ENCODE data around the gene DENND4B. TPM values are rescaled to one million over a fixed set of nuclear protein-coding genes. Genes with fewer than 3 reads are reported as not detected.
A peak's percentile ranks its signal among the peaks of the same experiment; 100 is the strongest.

Gene DENND4B
- total RNA-seq, 1 donor from 2014 or later: 257 TPM

DNA sequence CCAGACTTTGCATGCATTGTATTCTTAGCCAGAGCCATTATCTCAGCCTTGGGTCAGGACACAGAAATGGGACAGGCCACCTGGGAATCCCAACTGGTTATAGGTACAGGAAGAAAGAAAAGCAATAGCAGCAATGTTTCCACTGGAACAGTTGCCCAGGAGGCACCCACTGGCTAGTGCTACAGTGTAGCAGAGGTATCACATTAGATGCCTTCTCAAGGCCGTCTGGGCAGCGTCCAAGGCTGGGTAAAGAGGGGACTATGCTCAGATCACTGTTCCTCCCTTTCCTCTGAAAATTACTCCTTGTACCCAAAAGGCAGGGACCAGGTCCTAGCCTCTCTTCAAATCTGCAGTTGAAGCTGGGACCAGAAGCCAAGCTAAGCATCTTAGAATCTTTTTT, 23.8 kb upstream of the DENND4B start:
- Mint-ChIP-seq H3K4me1 (peaks cover 42% of the 10 kb centered on the region), H3K4me3 (no peak overlapping the region), H3K9me3 (no peaks in the 10 kb centered on the region), H3K27ac (no peak overlapping the region), H3K27me3 (no peaks in the 10 kb centered on the region), H3K36me3 (ENCODE audit: low read depth) (peaks cover 40% of the 10 kb centered on the region)
- POLR2A ChIA-PET: interaction anchor here (0.6 to 2.1 kb wide), 6 partner anchors 8 to 305 kb away, joined by 3 to 9 read pairs (median 4); partner anchors contain the start of gene RAB13
- ATAC-seq (ENCODE audit: low read depth) (no peak), DNase-seq (no peak)
- TF ChIP-seq, protein P1, sequence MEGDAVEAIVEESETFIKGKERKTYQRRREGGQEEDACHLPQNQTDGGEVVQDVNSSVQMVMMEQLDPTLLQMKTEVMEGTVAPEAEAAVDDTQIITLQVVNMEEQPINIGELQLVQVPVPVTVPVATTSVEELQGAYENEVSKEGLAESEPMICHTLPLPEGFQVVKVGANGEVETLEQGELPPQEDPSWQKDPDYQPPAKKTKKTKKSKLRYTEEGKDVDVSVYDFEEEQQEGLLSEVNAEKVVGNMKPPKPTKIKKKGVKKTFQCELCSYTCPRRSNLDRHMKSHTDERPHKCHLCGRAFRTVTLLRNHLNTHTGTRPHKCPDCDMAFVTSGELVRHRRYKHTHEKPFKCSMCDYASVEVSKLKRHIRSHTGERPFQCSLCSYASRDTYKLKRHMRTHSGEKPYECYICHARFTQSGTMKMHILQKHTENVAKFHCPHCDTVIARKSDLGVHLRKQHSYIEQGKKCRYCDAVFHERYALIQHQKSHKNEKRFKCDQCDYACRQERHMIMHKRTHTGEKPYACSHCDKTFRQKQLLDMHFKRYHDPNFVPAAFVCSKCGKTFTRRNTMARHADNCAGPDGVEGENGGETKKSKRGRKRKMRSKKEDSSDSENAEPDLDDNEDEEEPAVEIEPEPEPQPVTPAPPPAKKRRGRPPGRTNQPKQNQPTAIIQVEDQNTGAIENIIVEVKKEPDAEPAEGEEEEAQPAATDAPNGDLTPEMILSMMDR (IDR thresholded peaks at IDR 0.05): no peak
- intact Hi-C loops (cut with micrococcal nuclease): no loop called here
- CTCF ChIA-PET: interaction anchor here (1.0 kb wide), 1 partner anchor 16 kb away, joined by 4 read pairs; the partner anchor contains the start of gene RAB13

- intact Hi-C loops (cut with micrococcal nuclease): no loop called here
- TF ChIP-seq, protein P1 (IDR thresholded peaks at IDR 0.05): no peak
- H3K4me1 Mint-ChIP-seq: peaks cover 49% of the 10 kb centered on the region
- peaks cover 30% of the 10 kb centered on the region for H3K36me3 Mint-ChIP-seq (ENCODE audit: low read depth)
- H3K9me3 Mint-ChIP-seq: no peaks in the 10 kb centered on the region
- H3K4me3 Mint-ChIP-seq: peak overlapping the region; percentile 96
- DNase-seq (no peak), ATAC-seq (ENCODE audit: low read depth) (no peak)
- H3K27me3 Mint-ChIP-seq: no peaks in the 10 kb centered on the region
- ChIA-PET POLR2A (interaction anchor here (0.5 to 8.2 kb wide), 8 partner anchors 9 to 639 kb away, joined by 4 to 230 read pairs (median 44); partner anchors contain the start of genes CRTC2, DENND4B, JTB and RAB13), CTCF (interaction anchor here (3.5 to 4.1 kb wide), 2 partner anchors 17 to 23 kb away, joined by 26 to 28 read pairs; partner anchors contain the start of genes DENND4B and RAB13)
- no peak overlapping the region for H3K27ac Mint-ChIP-seq
These were observed 22.5 kb upstream of the DENND4B start for GRCh38 chr1:153968972-153969371.

- TF ChIP-seq, protein P1 (IDR thresholded peaks at IDR 0.05): no peak
- H3K36me3 Mint-ChIP-seq (ENCODE audit: low read depth): peaks cover 29% of the 10 kb centered on the region
- POLR2A ChIA-PET: interaction anchor here (0.5 to 8.2 kb wide), 12 partner anchors 9 to 640 kb away, joined by 3 to 230 read pairs (median 37); partner anchors contain the start of genes CHTOP, CRTC2, DENND4B and GATAD2B
- peak overlapping the region; percentile 96 for H3K4me3 Mint-ChIP-seq
- H3K9me3 Mint-ChIP-seq: no peaks in the 10 kb centered on the region
- CTCF ChIA-PET: interaction anchor here (0.9 to 4.1 kb wide), 7 partner anchors 8 to 72 kb away, joined by 3 to 28 read pairs (median 14); partner anchors contain the start of genes CRTC2, DENND4B, JTB and RAB13
- intact Hi-C loops (cut with micrococcal nuclease): no loop called here
- H3K27ac Mint-ChIP-seq: peak overlapping the region; percentile 97
- peaks cover 53% of the 10 kb centered on the region for H3K4me1 Mint-ChIP-seq
- ATAC-seq (ENCODE audit: low read depth): no peak
- no peaks in the 10 kb centered on the region for H3K27me3 Mint-ChIP-seq
- no peak for DNase-seq
These were observed 21.9 kb upstream of the DENND4B start for GRCh38 chr1:153968408-153968807.

- ATAC-seq (ENCODE audit: low read depth) (no peak), DNase-seq (no peak)
- Mint-ChIP-seq H3K27me3 (no peaks in the 10 kb centered on the region), H3K36me3 (ENCODE audit: low read depth) (peaks cover 29% of the 10 kb centered on the region), H3K27ac (peak overlapping the region; percentile 97), H3K4me1 (peaks cover 56% of the 10 kb centered on the region), H3K4me3 (peak overlapping the region; percentile 96), H3K9me3 (no peaks in the 10 kb centered on the region)
- intact Hi-C loops (cut with micrococcal nuclease): loop anchor here (1.0 kb wide), 5 partner anchors 9 to 45 kb away; partner anchors contain the start of genes CRTC2, DENND4B and JTB
- POLR2A ChIA-PET: interaction anchor here (0.5 to 8.2 kb wide), 21 partner anchors 10 to 1508 kb away, joined by 3 to 230 read pairs (median 8); partner anchors contain the start of genes CHTOP, CRTC2, DENND4B and GATAD2B
- TF ChIP-seq, protein P1 (IDR thresholded peaks at IDR 0.05): no peak
- CTCF ChIA-PET: interaction anchor here (0.6 to 4.1 kb wide), 10 partner anchors 9 to 291 kb away, joined by 3 to 28 read pairs (median 6); partner anchors contain the start of genes CRTC2, DENND4B, JTB and RAB13
These were observed 21.5 kb upstream of the DENND4B start for GRCh38 chr1:153968000-153968363.

Data from activated B cell treated with CpG ODN at 0.5 μM for 24 hours (primary cell).